HCT116 (cell line): Measurements from ENCODE around the gene REXO5. TPM values are rescaled to one million over a fixed set of nuclear protein-coding genes. Genes with fewer than 3 reads are reported as not detected.

Source experiments
- ATAC-seq: fragments of 200-7000 bp; cut with Tn5 transposase; 2 replicates; pipeline ENCODE4 v1.9.1; 2020; ENCODE audit warnings: mild to moderate bottlenecking, moderate library complexity
- BruUV-seq: library from RNA; stranded (reverse); fragments of 400-500 nt; replicated peaks from 2 replicates; lab custom pipeline; 2021; lab: Mats Ljungman, UMichigan
- CTCF ChIA-PET: fragments of 300-600 bp; sonication (Branson Sonifier 250); formaldehyde crosslinking; loops from one replicate; lab custom pipeline; 2021; ENCODE audit warnings: antibody characterized with exemption; lab: Charles Lee
- POLR2A ChIA-PET: fragments of 300-600, 350-600 bp; sonication (Branson Sonifier 250); formaldehyde crosslinking; loops from one replicate; lab custom pipeline; 2021; ENCODE audit warnings: antibody characterized with exemption; lab: Charles Lee
- RAD21 ChIA-PET, 2 experiments: fragments of 300-600 bp; sonication (Branson Sonifier 250); formaldehyde crosslinking; loops; one replicate each; lab custom pipeline; 2023; ENCODE audit warnings: low total read pairs in 2 of 2; ENCODE audit not compliant: uncharacterized antibody in 2 of 2, unreplicated experiment in 2 of 2, low non-redundant PET in 1 of 2; lab: Charles Lee
- DNase-seq: peaks from one replicate; pipeline ENCODE4 v3.0.0-alpha.2; 2010; ENCODE audit warnings: low read depth, low spot score
- H2AFZ ChIP-seq: fragments of 200-600 bp; shearing (Covaris generic), sonication (generic); 2 replicates; pipeline ENCODE4 v1.6.1; 2017; ENCODE audit warnings: low read depth, mixed run types, mixed read lengths, antibody characterized with exemption, low read length; ENCODE audit not compliant: poor library complexity, severe bottlenecking
- H3K27ac ChIP-seq: 2 replicates; pipeline ENCODE4 v1.5.1; 2012; ENCODE audit warnings: low read depth, low read length
- H3K27me3 ChIP-seq: fragments of 200-600 bp; sonication (generic); 2 replicates; pipeline ENCODE4 v1.6.1; 2016; ENCODE audit warnings: mixed run types, low read length, mixed read lengths; ENCODE audit not compliant: insufficient read depth
- H3K36me3 ChIP-seq, 2 experiments: fragments of 200-500 bp in 1 of 2; fragments of 200-600 bp in 1 of 2; sonication (Bioruptor generic) in 1 of 2; sonication (generic) in 1 of 2; 2 replicates each; pipeline versions ENCODE4 v1.5.1 to v1.6.1; 2014 to 2016; ENCODE audit warnings: low read length in 2 of 2, inconsistent platforms in 1 of 2, mixed read lengths in 1 of 2, mixed run types in 1 of 2; ENCODE audit not compliant: insufficient read depth in 2 of 2, control insufficient read depth in 1 of 2
- H3K4me1 ChIP-seq, 2 experiments: fragments of 200-600 bp in 1 of 2; sonication (generic) in 1 of 2; 2 replicates each; pipeline versions ENCODE4 v1.5.1 to v1.6.1; 2012 to 2017; ENCODE audit warnings: low read length in 2 of 2, inconsistent platforms in 1 of 2, mild to moderate bottlenecking in 1 of 2, mixed read lengths in 1 of 2, mixed run types in 1 of 2, moderate library complexity in 1 of 2; ENCODE audit not compliant: insufficient read depth in 2 of 2, control insufficient read depth in 1 of 2
- H3K4me2 ChIP-seq: fragments of 200-600 bp; sonication (generic); 2 replicates; pipeline ENCODE4 v1.6.1; 2017; ENCODE audit warnings: mixed run types, low read length, mixed read lengths
- H3K4me3 ChIP-seq, 2 experiments: fragments of 200-600 bp in 1 of 2; sonication (generic) in 1 of 2; replicated peaks in 1 of 2; 2 replicates each; pipeline ENCODE4 v1.5.1; 2011 to 2016; ENCODE audit warnings: low read length in 2 of 2, control low read depth in 1 of 2, low read depth in 1 of 2, mild to moderate bottlenecking in 1 of 2, mixed read lengths in 1 of 2, mixed run types in 1 of 2
- H3K79me2 ChIP-seq: fragments of 200-600 bp; sonication (generic); 2 replicates; pipeline ENCODE4 v1.6.1; 2017; ENCODE audit warnings: mild to moderate bottlenecking, mixed run types, low read length, moderate library complexity, mixed read lengths; ENCODE audit not compliant: insufficient read depth
- H3K9ac ChIP-seq: fragments of 200-600 bp; sonication (generic); 2 replicates; pipeline ENCODE4 v1.6.1; 2016; ENCODE audit warnings: low read length, mixed read lengths
- H3K9me2 ChIP-seq: fragments of 200-600 bp; sonication (generic), shearing (Covaris generic); 2 replicates; pipeline ENCODE4 v1.6.1; 2017; ENCODE audit warnings: mixed run types, mild to moderate bottlenecking, moderate library complexity; ENCODE audit not compliant: insufficient read depth
- H3K9me3 ChIP-seq, 2 experiments: fragments of 200-500 bp in 1 of 2; fragments of 200-600 bp in 1 of 2; sonication (Bioruptor generic) in 1 of 2; sonication (generic) in 1 of 2; 2 replicates each; pipeline ENCODE4 v1.6.1; 2014 to 2017; ENCODE audit warnings: low read length in 2 of 2, mixed read lengths in 2 of 2, inconsistent platforms in 1 of 2, low read depth in 1 of 2, mild to moderate bottlenecking in 1 of 2, mixed run types in 1 of 2, moderate library complexity in 1 of 2; ENCODE audit not compliant: control insufficient read depth in 1 of 2, insufficient read depth in 1 of 2
- H4K20me1 ChIP-seq: fragments of 200-600 bp; sonication (generic), shearing (Covaris generic); 2 replicates; pipeline ENCODE4 v1.6.1; 2017; ENCODE audit warnings: mixed run types, mild to moderate bottlenecking, moderate library complexity; ENCODE audit not compliant: insufficient read depth
- CEBPB ChIP-seq: IDR thresholded peaks from 2 replicates; pipeline ENCODE4 v1.6.1; 2012; ENCODE audit warnings: low read depth
- EGR1 ChIP-seq: IDR thresholded peaks from 2 replicates; pipeline ENCODE4 v1.6.1; 2012; ENCODE audit warnings: low read depth
- ELF1 ChIP-seq: IDR thresholded peaks from 2 replicates; pipeline ENCODE4 v1.6.1; 2012; ENCODE audit warnings: low read depth, borderline replicate concordance
- EZH2 ChIP-seq: fragments of 200-600 bp; sonication (generic); IDR thresholded peaks from 2 replicates; pipeline ENCODE4 v1.6.1; 2017; ENCODE audit warnings: antibody characterized with exemption, mixed run types
- EZH2phosphoT487 ChIP-seq: fragments of 200-600 bp; IDR thresholded peaks from 2 replicates; pipeline ENCODE4 v1.6.1; 2018; ENCODE audit warnings: antibody characterized with exemption, borderline replicate concordance
- MAX ChIP-seq: IDR thresholded peaks from 2 replicates; pipeline ENCODE4 v1.6.1; 2012
- POLR2A ChIP-seq: IDR thresholded peaks from 2 replicates; pipeline ENCODE4 v1.7.0; 2011; ENCODE audit warnings: borderline replicate concordance; ENCODE audit not compliant: insufficient read depth, insufficient read length; ENCODE audit errors: extremely low read depth
- POLR2AphosphoS5 ChIP-seq: IDR thresholded peaks from 2 replicates; pipeline ENCODE4 v1.6.1; 2011; ENCODE audit warnings: mild to moderate bottlenecking, low read depth, low read length, moderate library complexity
- RAD21 ChIP-seq: IDR thresholded peaks from 2 replicates; pipeline ENCODE4 v1.6.1; 2012; ENCODE audit warnings: low read depth, mild to moderate bottlenecking
- SIN3A ChIP-seq: IDR thresholded peaks from 2 replicates; pipeline ENCODE4 v1.6.1; 2012; ENCODE audit warnings: low read depth
- SRF ChIP-seq: IDR thresholded peaks from 2 replicates; pipeline ENCODE4 v1.6.1; 2012; ENCODE audit warnings: low read depth
- ZBTB33 ChIP-seq: IDR thresholded peaks from 2 replicates; pipeline ENCODE4 v1.6.1; 2011; ENCODE audit warnings: mild to moderate bottlenecking, low read length, moderate library complexity; ENCODE audit not compliant: insufficient replicate concordance; ENCODE audit errors: extremely low read depth
- ZFX ChIP-seq: fragments of 450-650 bp; IDR thresholded peaks from 2 replicates; pipeline ENCODE4 v1.6.1; 2017
- ZNF274 ChIP-seq: fragments of 200-500 bp; sonication (Bioruptor generic); IDR thresholded peaks from 2 replicates; pipeline ENCODE4 v1.6.1; 2014; ENCODE audit warnings: mild to moderate bottlenecking, low read depth, low read length, inconsistent platforms
- intact Hi-C: fragments of 100-400 bp; cut with micrococcal nuclease; formaldehyde crosslinking; loops from 2 replicates; pipeline ENCODE4 v1.10.0; 2022
- total RNA-seq: library from RNA; stranded (reverse); gene quantifications from one replicate; pipeline ENCODE4 v1.2.1, GENCODE V29; 2021; ENCODE audit not compliant: unreplicated experiment
- TF ChIP-seq, protein P1 (sequence below): IDR thresholded peaks from 2 replicates; pipeline ENCODE4 v1.6.1; 2012
- TF ChIP-seq, protein P2 (sequence below): IDR thresholded peaks from 2 replicates; pipeline ENCODE4 v1.6.1; 2012; ENCODE audit warnings: low read depth

The REXO5 gene
- total RNA-seq, 1 experiment from 2014 or later, result 10.5 TPM

- intact Hi-C loops, result no loop called here
- Histone ChIP-seq H3K4me1 (no peaks in the 10 kb centered on the region), H3K36me3 (peaks cover 2 to 16% of the 10 kb centered on the region in 2 experiments; a peak in 2 of 4 replicates)
These were observed 33.2 kb downstream of the REXO5 start for GRCh38 chr16:20839504-20839903.

More at GRCh38 chr16:20839504-20839903, 33.2 kb downstream of the REXO5 start:
- CTCF ChIA-PET, result no interaction called here
- RAD21 ChIA-PET, result no interaction called here
- H3K27me3 ChIP-seq, result no peaks in the 10 kb centered on the region
- no peak for TF ChIP-seq ELF1
- no peak for TF ChIP-seq MAX
- no peak for TF ChIP-seq POLR2AphosphoS5
- TF ChIP-seq POLR2A, result no peak
- TF ChIP-seq, protein P1, sequence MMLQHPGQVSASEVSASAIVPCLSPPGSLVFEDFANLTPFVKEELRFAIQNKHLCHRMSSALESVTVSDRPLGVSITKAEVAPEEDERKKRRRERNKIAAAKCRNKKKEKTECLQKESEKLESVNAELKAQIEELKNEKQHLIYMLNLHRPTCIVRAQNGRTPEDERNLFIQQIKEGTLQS, result no peak
- TF ChIP-seq ZNF274, result no peak
- no peak for TF ChIP-seq SIN3A
- TF ChIP-seq ZBTB33, result no peak
- no peak for TF ChIP-seq SRF
- TF ChIP-seq EZH2, result no peak
- TF ChIP-seq CEBPB, result no peak
- TF ChIP-seq ZFX, result no peak
- TF ChIP-seq, protein P2, sequence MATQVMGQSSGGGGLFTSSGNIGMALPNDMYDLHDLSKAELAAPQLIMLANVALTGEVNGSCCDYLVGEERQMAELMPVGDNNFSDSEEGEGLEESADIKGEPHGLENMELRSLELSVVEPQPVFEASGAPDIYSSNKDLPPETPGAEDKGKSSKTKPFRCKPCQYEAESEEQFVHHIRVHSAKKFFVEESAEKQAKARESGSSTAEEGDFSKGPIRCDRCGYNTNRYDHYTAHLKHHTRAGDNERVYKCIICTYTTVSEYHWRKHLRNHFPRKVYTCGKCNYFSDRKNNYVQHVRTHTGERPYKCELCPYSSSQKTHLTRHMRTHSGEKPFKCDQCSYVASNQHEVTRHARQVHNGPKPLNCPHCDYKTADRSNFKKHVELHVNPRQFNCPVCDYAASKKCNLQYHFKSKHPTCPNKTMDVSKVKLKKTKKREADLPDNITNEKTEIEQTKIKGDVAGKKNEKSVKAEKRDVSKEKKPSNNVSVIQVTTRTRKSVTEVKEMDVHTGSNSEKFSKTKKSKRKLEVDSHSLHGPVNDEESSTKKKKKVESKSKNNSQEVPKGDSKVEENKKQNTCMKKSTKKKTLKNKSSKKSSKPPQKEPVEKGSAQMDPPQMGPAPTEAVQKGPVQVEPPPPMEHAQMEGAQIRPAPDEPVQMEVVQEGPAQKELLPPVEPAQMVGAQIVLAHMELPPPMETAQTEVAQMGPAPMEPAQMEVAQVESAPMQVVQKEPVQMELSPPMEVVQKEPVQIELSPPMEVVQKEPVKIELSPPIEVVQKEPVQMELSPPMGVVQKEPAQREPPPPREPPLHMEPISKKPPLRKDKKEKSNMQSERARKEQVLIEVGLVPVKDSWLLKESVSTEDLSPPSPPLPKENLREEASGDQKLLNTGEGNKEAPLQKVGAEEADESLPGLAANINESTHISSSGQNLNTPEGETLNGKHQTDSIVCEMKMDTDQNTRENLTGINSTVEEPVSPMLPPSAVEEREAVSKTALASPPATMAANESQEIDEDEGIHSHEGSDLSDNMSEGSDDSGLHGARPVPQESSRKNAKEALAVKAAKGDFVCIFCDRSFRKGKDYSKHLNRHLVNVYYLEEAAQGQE, result no peak
- no peak for TF ChIP-seq EZH2phosphoT487
- no peak for TF ChIP-seq EGR1
- no peak for TF ChIP-seq RAD21
- no peak overlapping the region for H3K27ac ChIP-seq
- H3K9me2 ChIP-seq, result no peaks in the 10 kb centered on the region
- H3K9me3 ChIP-seq, result no peaks in the 10 kb centered on the region; a peak in 1 of 4 replicates
- no peak for DNase-seq
- no TSS peak for BruUV-seq
- H2AFZ ChIP-seq, result no peak overlapping the region
- no peak overlapping the region for H3K4me2 ChIP-seq
- no peaks in the 10 kb centered on the region for H3K79me2 ChIP-seq
- H3K4me3 ChIP-seq, result no peak overlapping the region
- POLR2A ChIA-PET, result no interaction called here
- no peaks in the 10 kb centered on the region for H4K20me1 ChIP-seq
- no peak overlapping the region for H3K9ac ChIP-seq
- no peak for ATAC-seq
